ENCODE measurements around the gene SLC22A12. TPM values are rescaled to one million over a fixed set of nuclear protein-coding genes. Genes with fewer than 3 reads are reported as not detected.

SLC22A12 gene
- total RNA-seq, 4 donors from 2014 or later = not detected

- 77 to 88% methylated on average over 14 to 23 of the region's 23 CpGs for WGBS, 2 donors (ENCODE audit: low coverage in 1 of 2)
- TF ChIP-seq EP300 (IDR thresholded peaks at IDR 0.05; ENCODE audit: low read depth) = no peak
- no peak for TF ChIP-seq POLR2AphosphoS5 (IDR thresholded peaks at IDR 0.05)
- TF ChIP-seq POLR2A (IDR thresholded peaks at IDR 0.05) = no peak
- TF ChIP-seq CTCF (IDR thresholded peaks at IDR 0.05) = no peak
- no peaks in the 10 kb centered on the region for H3K27me3 ChIP-seq
- in situ Hi-C loops (cut with MboI; ENCODE audit: low pct_ligation_motif_present in 1 of 4, low pct_unique_long_range_greater_than_20kb in 1 of 4, low sequenced_read_pairs in 3 of 4) (no loop called here), intact Hi-C loops (cut with DNase I; ENCODE audit: low total_unique reads) (no loop called here)
- H3K9me3 ChIP-seq = no peaks in the 10 kb centered on the region
- peaks cover 0 to 4% (median 0%) of the 10 kb centered on the region in 4 donors for H3K4me1 ChIP-seq
- H3K27ac ChIP-seq = no peak overlapping the region
- H3K4me3 ChIP-seq = no peak overlapping the region
- DNase-seq = no peak
- H3K36me3 ChIP-seq = no peaks in the 10 kb centered on the region
Observed at GRCh38 chr11:64606796-64607380, 15.9 kb downstream of the SLC22A12 start.

GRCh38 chr11:64607381-64607985 is 16.5 kb downstream of the SLC22A12 start:
- TF ChIP-seq POLR2A (IDR thresholded peaks at IDR 0.05) (no peak), POLR2AphosphoS5 (IDR thresholded peaks at IDR 0.05) (no peak), CTCF (IDR thresholded peaks at IDR 0.05) (no peak), EP300 (IDR thresholded peaks at IDR 0.05; ENCODE audit: low read depth) (no peak)
- intact Hi-C loops (cut with DNase I; ENCODE audit: low total_unique reads) = no loop called here
- in situ Hi-C loops (cut with MboI; ENCODE audit: low pct_ligation_motif_present in 1 of 4, low pct_unique_long_range_greater_than_20kb in 1 of 4, low sequenced_read_pairs in 3 of 4) = no loop called here
- peaks cover 0 to 4% (median 0%) of the 10 kb centered on the region in 4 donors for H3K4me1 ChIP-seq
- H3K4me3 ChIP-seq = peak overlapping the region in 3 of 4 donors; percentile 3 to 29 (median 4)
- no peak for DNase-seq
- no peaks in the 10 kb centered on the region for H3K36me3 ChIP-seq
- H3K27me3 ChIP-seq = no peaks in the 10 kb centered on the region
- 83% methylated on average over 55 of the region's 55 CpGs; no CpG with 5 or more reads in 1 of the 2 donors for WGBS, 2 donors (ENCODE audit: low coverage in 1 of 2)
- no peak overlapping the region for H3K27ac ChIP-seq
- no peaks in the 10 kb centered on the region for H3K9me3 ChIP-seq

- peaks cover 0 to 4% (median 0%) of the 10 kb centered on the region in 4 donors for H3K4me1 ChIP-seq
- H3K36me3 ChIP-seq = no peaks in the 10 kb centered on the region
- TF ChIP-seq CTCF (IDR thresholded peaks at IDR 0.05) = no peak
- TF ChIP-seq POLR2A (IDR thresholded peaks at IDR 0.05) = no peak
- WGBS, 2 donors (ENCODE audit: low coverage in 1 of 2) = 81% methylated on average over 18 of the region's 18 CpGs; no CpG with 5 or more reads in 1 of the 2 donors
- in situ Hi-C loops (cut with MboI; ENCODE audit: low pct_ligation_motif_present in 1 of 4, low pct_unique_long_range_greater_than_20kb in 1 of 4, low sequenced_read_pairs in 3 of 4) (no loop called here), intact Hi-C loops (cut with DNase I; ENCODE audit: low total_unique reads) (no loop called here)
- peak overlapping the region in 3 of 4 donors; percentile 3 to 29 (median 4) for H3K4me3 ChIP-seq
- no peaks in the 10 kb centered on the region for H3K9me3 ChIP-seq
- no peak overlapping the region for H3K27ac ChIP-seq
- no peak for DNase-seq
- H3K27me3 ChIP-seq = no peaks in the 10 kb centered on the region
Observed at GRCh38 chr11:64608046-64608445, 17.0 kb downstream of the SLC22A12 start.

- TF ChIP-seq POLR2AphosphoS5 (IDR thresholded peaks at IDR 0.05) = no peak
- no peak for TF ChIP-seq CTCF (IDR thresholded peaks at IDR 0.05)
- no peak for TF ChIP-seq POLR2A (IDR thresholded peaks at IDR 0.05)
- no peak for TF ChIP-seq EP300 (IDR thresholded peaks at IDR 0.05; ENCODE audit: low read depth)
- intact Hi-C loops (cut with DNase I; ENCODE audit: low total_unique reads) = no loop called here
- Histone ChIP-seq H3K9me3 (no peaks in the 10 kb centered on the region), H3K36me3 (no peaks in the 10 kb centered on the region), H3K4me3 (no peak overlapping the region), H3K27ac (no peak overlapping the region), H3K4me1 (peaks cover 0 to 4% (median 0%) of the 10 kb centered on the region in 4 donors), H3K27me3 (no peaks in the 10 kb centered on the region)
- WGBS, 2 donors (ENCODE audit: low coverage in 1 of 2) = 62 to 77% methylated on average over 5 to 12 of the region's 12 CpGs
- DNase-seq = no peak
- in situ Hi-C loops (cut with MboI; ENCODE audit: low pct_ligation_motif_present in 1 of 4, low pct_unique_long_range_greater_than_20kb in 1 of 4, low sequenced_read_pairs in 3 of 4) = no loop called here
Observed at GRCh38 chr11:64608636-64609035, 17.6 kb downstream of the SLC22A12 start.

Data from transverse colon (tissue), 4 donors.